GM19099 (cell line): Measurements from ENCODE around the gene MRPL28.

Experiments used
- POLR2A ChIP-seq: IDR thresholded peaks from 3 replicates; pipeline ENCODE4 v1.6.1; 2011; ENCODE audit warnings: low read depth; ENCODE audit not compliant: insufficient read length; ENCODE audit errors: extremely low read depth

MRPL28 gene

GRCh38 chr16:377419-377951 is 7.1 kb upstream of the MRPL28 start:
- TF ChIP-seq POLR2A = no peak

DNA sequence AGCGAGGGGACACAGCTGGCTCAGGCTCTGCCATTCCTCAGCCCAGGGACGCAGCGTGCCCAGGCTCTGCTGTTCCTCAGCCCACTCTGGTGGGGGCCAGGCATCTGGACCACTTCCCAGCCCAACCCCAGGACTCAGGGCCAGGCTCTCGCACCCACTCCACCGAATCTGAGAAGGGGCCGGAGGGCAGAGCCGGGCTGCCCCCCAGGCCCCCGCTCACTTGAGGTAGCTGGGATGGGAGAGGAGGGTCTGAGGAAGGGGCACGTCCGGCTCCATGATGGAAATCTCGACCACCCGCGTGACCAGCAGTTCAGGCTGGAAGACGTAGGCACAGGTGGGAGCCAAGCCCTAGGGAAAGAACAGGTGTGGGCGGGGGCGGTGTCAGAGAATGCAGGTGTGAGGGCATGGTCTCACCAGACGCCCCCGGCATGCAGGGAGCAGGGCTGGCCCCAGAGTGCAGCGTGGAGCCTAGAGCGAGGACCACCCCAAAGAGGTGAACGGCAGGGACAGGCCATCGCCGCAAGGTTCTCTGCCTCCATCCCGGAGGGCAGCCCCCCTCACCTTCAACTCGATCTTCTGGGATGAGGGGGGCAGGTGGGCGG is 6.6 kb upstream of the MRPL28 start:
- TF ChIP-seq POLR2A = no peak

- no peak for TF ChIP-seq POLR2A
These were observed 5.8 kb upstream of the MRPL28 start for GRCh38 chr16:375927-376816.

DNA sequence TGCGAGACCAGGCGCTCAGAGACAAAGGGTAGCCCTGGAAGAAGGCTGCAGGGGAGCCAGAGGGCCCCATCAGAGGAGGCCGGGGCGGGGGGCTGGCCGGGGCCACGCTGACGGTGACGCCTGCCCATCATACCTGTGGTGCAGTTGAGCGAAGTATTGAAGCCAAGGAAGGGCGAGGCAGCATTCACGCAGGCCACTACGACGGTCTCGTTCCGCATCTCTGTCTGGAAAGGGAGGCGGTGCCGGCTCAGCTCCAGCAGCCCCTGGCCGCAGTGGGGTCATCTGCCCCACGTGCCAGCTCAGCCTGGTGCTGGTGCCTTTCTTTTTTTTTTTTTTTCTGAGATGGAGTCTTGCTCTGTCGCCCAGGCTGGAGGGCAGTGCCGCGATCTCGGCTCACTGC is 4.9 kb upstream of the MRPL28 start:
- TF ChIP-seq POLR2A = no peak

- no peak for TF ChIP-seq POLR2A
These were observed 4.2 kb upstream of the MRPL28 start for GRCh38 chr16:374616-374926.

GRCh38 chr16:373848-374615 is 3.7 kb upstream of the MRPL28 start:
- no peak for TF ChIP-seq POLR2A

DNA sequence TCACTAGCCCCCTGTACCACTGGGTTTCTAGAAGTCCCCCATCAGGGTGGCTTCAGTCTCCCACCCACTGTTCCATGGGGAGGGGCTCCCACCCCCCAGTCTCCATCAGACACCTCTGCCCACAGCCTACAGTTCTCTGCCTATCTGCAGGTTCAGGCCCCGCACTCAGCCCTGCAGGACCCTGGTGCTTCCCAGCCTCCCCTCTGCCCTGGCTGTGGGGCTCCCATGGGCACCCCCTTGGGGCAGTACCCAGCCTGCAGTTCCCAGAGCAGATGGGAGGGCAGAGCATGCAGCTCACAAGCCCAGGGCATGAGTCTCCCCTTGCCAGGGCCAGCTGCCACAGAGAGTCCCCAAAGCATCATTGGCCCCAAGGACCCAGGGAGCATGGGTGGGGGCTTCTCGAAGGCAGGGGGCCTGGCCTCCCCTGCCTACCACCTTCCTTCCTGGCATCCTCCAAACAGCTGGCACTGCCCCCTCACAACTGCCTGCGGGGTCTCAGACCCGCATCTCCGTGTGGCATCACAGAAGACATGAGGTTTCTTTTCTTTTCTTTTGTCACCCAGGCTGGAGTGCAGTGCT is 2.8 kb upstream of the MRPL28 start:
- no peak for TF ChIP-seq POLR2A

DNA sequence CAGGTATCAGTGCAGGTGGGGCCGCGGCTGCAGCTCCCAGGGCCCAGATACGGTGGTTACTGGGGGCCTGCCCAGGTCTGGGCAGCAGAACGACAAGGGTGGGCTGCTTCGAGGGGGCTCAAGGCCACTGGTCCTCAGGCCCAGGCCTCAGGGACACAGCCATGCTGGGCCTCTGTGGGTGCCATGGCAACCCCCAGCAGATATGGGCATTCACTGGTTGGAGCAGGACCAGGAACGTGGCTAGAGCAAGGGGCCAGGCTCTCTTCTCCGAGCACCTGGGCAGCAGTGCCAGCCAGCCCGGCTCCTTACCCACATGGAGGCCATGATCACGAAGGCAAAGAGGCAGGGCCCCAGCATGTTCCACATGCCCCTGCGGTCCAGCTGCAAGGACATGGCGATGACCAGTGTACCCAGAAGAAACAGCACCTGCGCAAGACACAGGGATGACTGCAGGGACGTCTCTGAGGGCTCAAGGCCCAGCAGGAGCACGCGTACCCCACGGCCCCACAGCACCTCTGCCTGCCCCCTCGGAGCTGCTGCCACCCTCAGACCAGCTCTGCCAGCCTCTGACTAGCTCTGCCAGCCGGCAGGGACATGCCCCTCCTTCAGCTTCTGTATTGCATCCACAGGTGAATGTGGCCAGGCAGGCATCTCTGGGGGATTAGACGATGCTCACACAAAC is 2.1 kb upstream of the MRPL28 start:
- no peak for TF ChIP-seq POLR2A

- no peak for TF ChIP-seq POLR2A
These were observed 1.4 kb upstream of the MRPL28 start for GRCh38 chr16:371515-372301.

DNA sequence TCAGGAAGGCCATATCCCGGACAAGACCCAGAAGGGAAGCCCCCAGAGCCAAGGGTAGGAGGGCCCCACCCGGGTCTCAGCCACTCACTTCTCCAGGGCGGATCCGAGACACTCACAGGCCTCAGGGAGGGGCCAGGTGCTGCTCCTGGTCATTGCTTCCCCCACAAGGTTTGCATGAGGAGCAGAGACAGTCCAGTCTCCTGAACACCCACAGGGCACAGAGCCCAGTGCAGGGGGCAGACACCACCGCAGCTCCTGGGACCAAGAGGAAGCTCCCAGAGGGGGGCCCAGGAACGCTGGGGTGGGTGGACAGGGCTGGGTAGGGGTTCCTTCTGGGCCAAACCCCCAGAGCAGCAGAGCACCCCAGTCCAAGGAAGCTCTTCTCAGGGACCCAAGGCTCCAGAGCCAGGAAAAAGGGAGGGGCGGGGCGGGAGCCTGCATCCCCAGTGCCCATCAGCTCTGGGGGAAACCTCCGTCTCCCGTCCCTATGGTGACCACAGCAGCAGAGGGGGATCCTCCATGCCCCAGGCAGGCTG is 709 bp upstream of the MRPL28 start:
- TF ChIP-seq POLR2A = no peak

DNA sequence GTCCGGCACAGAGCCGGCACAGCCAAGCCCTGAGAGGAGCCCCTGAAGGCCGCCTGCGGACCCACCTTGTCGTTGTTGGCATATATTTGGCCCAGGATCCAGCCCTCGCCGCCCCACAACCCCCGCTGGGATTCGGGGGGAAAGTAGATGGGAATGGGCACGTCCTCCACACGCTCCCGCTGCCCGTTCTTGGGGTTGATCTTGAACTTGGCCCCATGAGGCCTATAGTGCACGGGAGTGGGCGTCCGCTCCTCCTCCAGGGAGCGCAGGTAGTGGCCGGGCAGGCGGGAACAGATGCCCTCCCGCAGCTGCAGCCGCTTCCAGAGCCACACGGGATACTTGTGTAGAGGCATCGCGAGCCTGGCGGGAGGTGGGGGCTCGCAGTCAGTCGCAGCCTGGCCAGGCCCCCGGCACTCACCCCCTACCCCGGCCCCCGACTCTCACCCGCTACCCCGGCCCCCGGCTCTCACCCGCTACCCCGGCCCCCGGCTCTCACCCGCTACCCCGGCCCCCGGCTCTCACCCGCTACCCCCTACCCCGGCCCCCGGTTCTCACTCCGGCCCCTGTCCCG is 387 bp downstream of the MRPL28 start:
- no peak for TF ChIP-seq POLR2A

- no peak for TF ChIP-seq POLR2A
These were observed 968 bp downstream of the MRPL28 start for GRCh38 chr16:369275-369865.

GRCh38 chr16:368388-369158 is 1.8 kb downstream of the MRPL28 start:
- no peak for TF ChIP-seq POLR2A
